ENCODE results near the gene KDM5C. TPM values are rescaled to one million over a fixed set of nuclear protein-coding genes. Genes with fewer than 3 reads are reported as not detected.

KDM5C gene
- total and polyA plus RNA-seq, 8 donors: 11.8 to 390 (median 83.7) TPM

DNA sequence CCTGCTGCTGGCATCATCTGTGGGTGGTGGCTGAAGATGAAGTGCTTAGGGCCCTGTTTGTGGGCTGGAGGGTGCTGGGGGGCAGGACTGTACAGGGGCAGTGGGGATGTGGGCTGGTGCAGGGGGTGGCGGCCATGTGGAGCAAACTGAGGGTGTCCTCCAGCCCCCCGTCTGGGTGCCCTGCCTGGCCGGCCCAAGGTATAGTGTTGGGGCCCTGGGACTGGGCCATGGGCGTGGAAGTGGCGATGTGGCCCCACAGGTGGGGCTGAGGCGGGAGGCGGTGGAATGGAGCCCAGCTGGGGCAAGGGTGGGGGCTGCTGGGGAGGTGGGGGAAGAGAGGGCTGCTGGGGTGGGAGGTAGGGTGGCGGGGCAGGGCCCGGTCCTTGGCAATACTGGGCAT is 9.5 kb upstream of the KDM5C start:
- intact Hi-C loops (cut with DNase I; ENCODE audit: low total_unique reads): no loop called here
- TF ChIP-seq POLR2AphosphoS5 (IDR thresholded peaks at IDR 0.05) (no peak), EP300 (IDR thresholded peaks at IDR 0.05) (no peak), POLR2A (IDR thresholded peaks at IDR 0.05) (no peak)
- TF ChIP-seq, protein P1, sequence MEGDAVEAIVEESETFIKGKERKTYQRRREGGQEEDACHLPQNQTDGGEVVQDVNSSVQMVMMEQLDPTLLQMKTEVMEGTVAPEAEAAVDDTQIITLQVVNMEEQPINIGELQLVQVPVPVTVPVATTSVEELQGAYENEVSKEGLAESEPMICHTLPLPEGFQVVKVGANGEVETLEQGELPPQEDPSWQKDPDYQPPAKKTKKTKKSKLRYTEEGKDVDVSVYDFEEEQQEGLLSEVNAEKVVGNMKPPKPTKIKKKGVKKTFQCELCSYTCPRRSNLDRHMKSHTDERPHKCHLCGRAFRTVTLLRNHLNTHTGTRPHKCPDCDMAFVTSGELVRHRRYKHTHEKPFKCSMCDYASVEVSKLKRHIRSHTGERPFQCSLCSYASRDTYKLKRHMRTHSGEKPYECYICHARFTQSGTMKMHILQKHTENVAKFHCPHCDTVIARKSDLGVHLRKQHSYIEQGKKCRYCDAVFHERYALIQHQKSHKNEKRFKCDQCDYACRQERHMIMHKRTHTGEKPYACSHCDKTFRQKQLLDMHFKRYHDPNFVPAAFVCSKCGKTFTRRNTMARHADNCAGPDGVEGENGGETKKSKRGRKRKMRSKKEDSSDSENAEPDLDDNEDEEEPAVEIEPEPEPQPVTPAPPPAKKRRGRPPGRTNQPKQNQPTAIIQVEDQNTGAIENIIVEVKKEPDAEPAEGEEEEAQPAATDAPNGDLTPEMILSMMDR (IDR thresholded peaks at IDR 0.05): no peak
- peaks cover 0 to 48% (median 40%) of the 10 kb centered on the region in 4 donors for H3K36me3 ChIP-seq
- peaks cover 0 to 6% (median 0%) of the 10 kb centered on the region in 3 donors for H3K27me3 ChIP-seq
- no peaks in the 10 kb centered on the region for H3K4me1 ChIP-seq
- no peaks in the 10 kb centered on the region for H3K9me3 ChIP-seq
- H3K4me3 ChIP-seq: no peak overlapping the region
- DNase-seq: no peak
- no peak overlapping the region for H3K27ac ChIP-seq
- 89 to 98% (median 93%) methylated on average over 3 to 9 of the region's 9 CpGs; no CpG with 5 or more reads in 1 of the 5 donors for WGBS, 5 donors

DNA sequence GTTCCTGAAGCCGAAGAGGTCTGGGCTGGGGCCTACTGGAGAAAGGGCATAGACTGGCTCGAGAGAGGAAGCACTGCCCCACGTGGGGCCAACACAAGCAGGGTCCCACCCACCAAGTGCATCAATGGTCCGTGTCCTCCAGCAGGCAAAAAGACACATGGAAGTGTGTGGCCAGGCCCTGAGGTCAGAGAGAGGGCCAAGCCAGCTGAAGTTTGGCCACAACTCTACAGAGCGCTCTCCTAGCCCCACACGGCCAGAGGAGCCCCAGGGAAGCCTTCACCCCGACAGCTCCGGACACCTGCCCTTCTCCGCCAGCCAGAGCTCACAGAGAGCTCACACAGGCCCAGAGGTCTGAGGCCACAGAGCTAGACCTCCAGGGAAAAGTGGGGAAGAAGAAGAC is 8.5 kb upstream of the KDM5C start:
- no peak for DNase-seq
- H3K4me1 ChIP-seq: no peaks in the 10 kb centered on the region
- WGBS, 5 donors: 72 to 90% (median 80%) methylated on average over 9 of the region's 9 CpGs; no CpG with 5 or more reads in 1 of the 5 donors

DNA sequence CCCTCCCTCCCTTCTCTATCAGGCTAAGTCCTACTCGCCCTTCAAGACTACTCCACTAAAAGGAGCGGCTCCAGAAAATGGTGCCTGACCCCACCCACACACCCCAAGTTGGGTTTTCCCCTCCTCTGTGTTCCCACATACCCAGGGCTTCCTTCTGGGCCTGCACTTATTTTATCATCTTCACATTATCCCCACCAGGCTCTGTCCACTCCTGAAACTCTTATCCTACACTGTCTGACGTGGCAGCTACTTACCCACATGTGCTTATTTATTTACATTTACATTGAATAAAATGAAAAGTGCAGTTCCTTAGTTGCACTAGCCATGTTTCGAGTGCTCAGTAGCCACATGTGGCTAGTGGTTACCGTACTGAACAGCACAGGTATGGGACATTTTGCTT is 5.1 kb upstream of the KDM5C start:
- Histone ChIP-seq H3K36me3 (peaks cover 0 to 9% (median 4%) of the 10 kb centered on the region in 4 donors), H3K27ac (no peak overlapping the region), H3K4me3 (no peak overlapping the region), H3K4me1 (peaks cover 0 to 10% (median 4%) of the 10 kb centered on the region in 4 donors), H3K27me3 (peaks cover 0 to 6% (median 0%) of the 10 kb centered on the region in 3 donors), H3K9me3 (no peaks in the 10 kb centered on the region)
- DNase-seq: no peak
- intact Hi-C loops (cut with DNase I; ENCODE audit: low total_unique reads): no loop called here
- WGBS, 5 donors: 58 to 86% (median 65%) methylated on average over 5 of the region's 5 CpGs
- TF ChIP-seq, protein P1 (IDR thresholded peaks at IDR 0.05): no peak

More for the DNA sequence above, 8.5 kb upstream of the KDM5C start:
- no peak for TF ChIP-seq POLR2A (IDR thresholded peaks at IDR 0.05)
- TF ChIP-seq, protein P1 (IDR thresholded peaks at IDR 0.05): no peak
- TF ChIP-seq EP300 (IDR thresholded peaks at IDR 0.05): no peak
- no peak for TF ChIP-seq POLR2AphosphoS5 (IDR thresholded peaks at IDR 0.05)
- H3K27me3 ChIP-seq: peaks cover 0 to 6% (median 0%) of the 10 kb centered on the region in 3 donors
- intact Hi-C loops (cut with DNase I; ENCODE audit: low total_unique reads): no loop called here
- H3K9me3 ChIP-seq: no peaks in the 10 kb centered on the region
- peaks cover 0 to 43% (median 36%) of the 10 kb centered on the region in 4 donors for H3K36me3 ChIP-seq
- no peak overlapping the region for H3K4me3 ChIP-seq
- H3K27ac ChIP-seq: no peak overlapping the region

DNA sequence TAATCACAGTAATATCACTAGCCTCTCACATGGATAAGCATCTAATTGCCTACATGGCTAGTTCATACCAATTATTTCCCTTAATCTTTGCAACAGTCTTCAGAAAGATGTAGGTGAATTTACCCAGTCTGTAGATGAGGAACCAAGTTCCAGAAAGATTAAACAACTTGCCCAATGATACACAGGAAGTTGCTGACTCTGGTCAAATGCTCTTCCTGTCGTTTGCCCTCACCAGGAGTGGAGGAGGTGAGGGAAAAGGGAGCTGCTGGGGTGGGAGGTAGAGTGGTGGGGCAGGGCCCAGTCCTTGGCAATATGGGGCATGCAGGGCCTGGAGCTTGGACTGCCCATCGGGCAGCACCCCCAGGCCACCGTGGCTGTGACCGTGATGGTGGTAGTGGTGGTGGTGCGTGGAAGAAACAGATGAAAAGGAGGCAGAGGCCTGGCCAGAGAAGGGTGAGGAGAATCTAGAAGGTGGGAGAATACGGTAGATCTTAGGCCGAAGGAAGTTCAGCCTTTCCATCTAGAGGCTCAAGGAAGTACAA is 2.3 kb upstream of the KDM5C start:
- intact Hi-C loops (cut with DNase I; ENCODE audit: low total_unique reads): no loop called here
- H3K4me3 ChIP-seq: no peak overlapping the region
- H3K4me1 ChIP-seq: peaks cover 6 to 30% (median 21%) of the 10 kb centered on the region in 4 donors
- no peaks in the 10 kb centered on the region for H3K36me3 ChIP-seq
- TF ChIP-seq EP300 (IDR thresholded peaks at IDR 0.05): no peak
- TF ChIP-seq POLR2AphosphoS5 (IDR thresholded peaks at IDR 0.05): no peak
- TF ChIP-seq POLR2A (IDR thresholded peaks at IDR 0.05): no peak
- TF ChIP-seq, protein P1 (IDR thresholded peaks at IDR 0.05): no peak
- 82 to 88% (median 83%) methylated on average over 7 of the region's 7 CpGs for WGBS, 5 donors
- no peak for DNase-seq
- H3K27me3 ChIP-seq: no peaks in the 10 kb centered on the region
- no peak overlapping the region for H3K27ac ChIP-seq
- no peaks in the 10 kb centered on the region for H3K9me3 ChIP-seq
